Stimulated activated CD8-positive, alpha-beta memory T cell treated with anti-CD3 and anti-CD28 coated beads, Interleukin-12 subunit alpha, Interleukin-12 subunit beta, amount 100 ng/mL, for 4 hours (primary cell): Measurements from ENCODE around the gene CAPNS2.

Experiments
- DNase-seq: peaks from one replicate; pipeline ENCODE4 v3.0.0-alpha.2; 2020; ENCODE audit warnings: low read depth

Gene CAPNS2

DNA sequence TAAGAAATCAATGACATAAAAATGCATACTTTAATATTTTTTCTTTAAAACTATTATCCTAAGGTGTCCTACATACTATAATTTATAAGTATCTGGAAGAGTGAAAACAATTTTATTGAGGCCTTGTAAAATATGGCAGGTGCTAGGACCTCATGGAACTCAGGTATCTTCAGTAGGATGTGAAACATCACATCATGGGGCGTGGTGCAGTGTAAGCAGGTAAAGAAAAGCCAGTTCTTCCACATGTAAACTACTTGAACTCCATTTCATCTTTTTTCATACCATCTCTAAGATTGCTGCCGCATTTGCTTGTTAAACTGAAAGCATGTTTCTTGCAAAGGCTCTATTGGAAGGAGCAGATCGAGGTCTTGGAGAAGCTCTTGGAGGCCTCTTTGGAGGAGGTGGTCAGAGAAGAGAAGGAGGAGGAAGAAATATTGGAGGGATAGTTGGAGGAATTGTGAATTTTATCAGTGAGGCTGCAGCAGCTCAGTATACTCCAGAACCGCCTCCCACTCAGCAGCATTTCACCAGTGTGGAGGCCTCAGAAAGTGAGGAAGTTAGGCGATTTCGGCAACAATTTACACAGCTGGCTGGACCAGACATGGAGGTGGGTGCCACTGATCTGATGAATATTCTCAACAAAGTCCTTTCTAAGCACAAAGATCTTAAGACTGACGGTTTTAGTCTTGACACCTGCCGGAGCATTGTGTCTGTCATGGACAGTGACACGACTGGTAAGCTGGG lies at the start of gene CAPNS2:
TSS of gene CAPNS2 (plus strand) at position 253 of the 744 bp plus-strand sequence. CDS start at position 326, 73 bp downstream.
- DNase-seq: no peak

DNA sequence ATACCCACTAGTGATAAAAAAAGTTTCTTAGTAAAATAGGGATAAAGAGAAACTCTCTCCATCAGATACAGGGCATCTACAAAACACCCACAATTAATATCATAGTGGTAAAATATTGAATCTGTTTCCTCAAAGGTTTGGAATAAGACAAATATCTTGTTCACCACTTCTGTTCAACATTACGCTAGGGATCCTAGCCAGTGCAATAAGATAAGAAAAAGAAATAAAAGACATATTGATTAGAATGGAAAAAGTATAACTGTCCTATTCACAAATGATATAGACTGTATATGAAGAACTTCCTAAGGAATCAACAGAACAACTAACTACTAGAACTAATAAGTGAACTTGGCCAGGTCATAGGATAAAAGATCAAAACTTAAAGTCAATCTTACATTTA lies 44.7 kb upstream of the CAPNS2 start:
- DNase-seq: no peak

DNA sequence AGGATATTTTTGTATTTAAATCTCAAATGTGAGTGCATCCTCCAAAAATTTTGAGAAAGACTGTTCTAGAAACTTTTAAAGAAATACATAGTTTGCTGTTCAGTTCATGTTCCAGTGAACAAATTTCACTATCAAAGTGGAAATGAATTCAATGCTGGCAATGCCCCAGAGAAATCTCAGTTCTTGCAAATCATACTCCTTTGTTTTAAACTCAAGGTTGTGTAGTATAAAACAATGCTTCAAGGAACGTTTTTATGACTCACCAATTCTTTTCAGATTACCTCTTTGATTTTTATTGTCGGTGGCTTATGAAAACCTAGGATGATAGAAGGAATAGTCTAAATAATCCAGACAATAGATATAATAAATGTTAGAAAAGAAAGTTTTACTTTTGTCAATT lies 40.0 kb upstream of the CAPNS2 start:
- DNase-seq: no peak

GRCh38 chr16:55527885-55528284 lies 38.6 kb upstream of the CAPNS2 start:
- no peak for DNase-seq

DNA sequence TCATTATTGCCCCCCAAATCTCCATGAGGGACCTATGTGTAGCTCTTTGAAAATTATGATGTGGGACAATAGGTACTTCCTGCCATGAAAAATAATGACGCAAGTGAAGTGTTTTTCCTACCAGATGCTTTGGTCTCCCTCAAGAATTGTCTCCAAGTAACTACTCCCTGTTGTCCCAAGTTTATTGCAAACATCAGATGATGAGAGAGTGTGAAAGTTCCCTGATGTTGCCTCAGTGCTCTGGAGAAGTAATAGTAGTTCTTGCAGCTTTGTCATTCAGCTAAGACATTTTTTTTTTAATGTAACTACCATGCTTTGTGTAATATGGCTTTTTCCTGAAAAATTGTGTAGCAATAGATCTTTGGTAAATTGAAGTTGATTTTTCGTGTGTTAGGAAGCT lies 37.5 kb upstream of the CAPNS2 start:
- DNase-seq: no peak

DNA sequence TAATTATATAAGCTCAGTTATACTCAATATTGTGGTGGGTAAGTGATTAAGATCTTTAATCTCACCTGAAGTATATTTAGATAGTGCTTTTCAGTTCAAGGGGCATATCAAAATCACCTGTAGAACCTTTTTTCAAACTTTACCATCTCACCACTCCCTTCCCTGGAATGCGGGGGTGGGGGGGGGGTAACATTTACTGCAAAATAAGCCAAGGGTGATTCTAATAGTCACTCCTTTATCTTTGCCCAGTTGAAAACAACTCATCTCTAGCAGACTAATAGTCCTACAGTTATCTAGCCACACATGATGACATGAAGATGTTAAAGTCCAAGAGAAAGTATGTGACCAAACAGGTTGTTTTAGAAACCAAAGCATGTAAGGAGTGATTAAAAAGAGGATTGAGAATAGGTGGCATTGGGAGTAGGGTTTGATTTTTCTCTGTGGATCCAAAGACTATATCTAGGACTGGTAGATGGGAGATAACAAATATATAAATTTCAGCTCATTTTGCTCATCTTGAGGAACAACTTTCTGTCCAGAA lies 36.1 kb upstream of the CAPNS2 start:
- no peak for DNase-seq

DNA sequence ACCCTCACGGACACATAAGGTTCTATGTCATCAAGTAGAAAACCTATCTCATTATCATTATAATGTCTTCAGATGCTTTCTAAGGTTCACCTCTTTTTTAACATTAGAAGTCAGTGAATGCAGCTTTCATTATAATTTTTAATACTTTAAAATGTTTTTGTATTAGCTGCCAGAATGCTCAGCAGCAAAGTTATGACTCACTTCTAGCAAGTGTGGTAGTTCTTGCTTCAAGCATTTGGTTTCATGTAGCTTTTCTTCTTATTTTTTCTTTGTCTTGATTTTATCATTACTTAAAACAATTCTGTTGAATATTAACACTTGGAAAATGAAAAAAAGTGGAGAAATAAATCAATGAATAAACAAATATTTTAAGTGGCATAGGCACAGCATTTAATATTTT lies 34.3 kb upstream of the CAPNS2 start:
- no peak for DNase-seq

GRCh38 chr16:55534756-55535155 lies 31.7 kb upstream of the CAPNS2 start:
- DNase-seq: no peak

DNA sequence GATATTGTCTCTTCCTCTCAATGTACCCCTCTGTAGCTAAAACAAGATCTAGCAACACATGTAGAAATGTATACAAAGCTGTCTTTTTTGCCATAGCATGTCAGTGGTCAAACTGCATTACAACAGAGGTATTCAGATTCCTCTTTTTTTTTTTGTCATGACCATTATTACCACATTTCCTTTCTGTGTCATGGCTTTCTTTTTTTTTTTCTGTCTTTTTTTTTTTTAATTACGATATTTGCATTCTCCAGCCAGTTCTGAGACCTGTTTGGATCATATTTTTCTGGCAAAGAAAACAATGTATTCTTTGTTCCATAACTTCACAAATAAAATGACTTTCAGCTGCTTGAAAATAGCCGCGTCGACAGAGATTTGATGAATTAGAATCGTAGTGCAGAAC lies 27.4 kb upstream of the CAPNS2 start:
- DNase-seq: no peak

- no peak for DNase-seq
Measured at GRCh38 chr16:55539488-55539887, 27.0 kb upstream of the CAPNS2 start.

- no peak for DNase-seq
Measured at GRCh38 chr16:55540221-55540620, 26.3 kb upstream of the CAPNS2 start.

DNA sequence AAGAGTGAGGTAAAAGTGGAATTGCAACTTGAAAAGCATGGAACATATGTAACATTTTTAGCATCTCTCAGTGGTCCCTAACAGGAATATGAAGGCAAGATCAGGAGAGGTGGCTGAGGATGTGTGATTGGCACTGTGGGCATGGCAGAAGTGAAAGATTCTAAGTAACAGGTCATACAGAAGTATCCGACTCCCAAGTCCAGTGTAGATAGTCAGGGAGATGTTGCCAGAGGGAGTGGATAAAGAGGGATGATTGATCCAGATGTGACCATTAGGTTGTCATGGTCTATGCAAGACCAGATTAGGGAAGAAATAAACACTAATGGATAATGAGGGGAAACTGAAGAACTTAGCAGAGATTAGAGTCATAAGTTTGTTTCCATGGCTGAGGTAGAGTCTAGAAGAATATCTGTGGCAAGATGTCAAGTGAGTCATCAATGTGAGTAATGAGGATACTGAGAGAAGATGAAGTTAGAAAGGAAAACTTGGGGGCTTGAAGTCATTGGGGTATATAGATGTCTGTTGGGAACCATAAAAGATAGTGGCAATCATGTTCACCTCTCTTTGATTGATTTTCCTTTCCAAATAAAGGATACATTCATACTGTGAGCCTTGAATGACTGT lies 23.9 kb upstream of the CAPNS2 start:
- DNase-seq: no peak

- no peak for DNase-seq
Measured at GRCh38 chr16:55543472-55543871, 23.0 kb upstream of the CAPNS2 start.

GRCh38 chr16:55552621-55553020 lies 13.9 kb upstream of the CAPNS2 start:
- no peak for DNase-seq

DNA sequence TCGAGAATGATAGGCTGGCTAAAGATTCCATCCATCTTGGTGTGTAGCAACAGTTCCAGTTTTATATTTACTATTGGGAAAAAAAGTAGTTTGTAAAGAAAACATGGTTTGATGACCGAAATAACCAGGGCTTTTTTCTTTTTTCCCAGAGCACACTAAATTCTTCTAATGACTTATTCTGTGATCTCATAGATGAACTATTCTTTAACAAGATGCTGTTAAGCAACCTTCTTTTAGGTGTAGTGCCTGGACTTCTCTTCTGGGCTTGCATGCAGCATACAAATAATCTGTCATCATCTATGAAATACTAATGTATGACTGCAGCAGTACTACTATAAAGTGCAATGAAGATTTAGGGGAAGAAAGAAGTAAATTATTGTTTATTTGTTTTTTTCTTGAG lies 11.0 kb upstream of the CAPNS2 start:
- no peak for DNase-seq

DNA sequence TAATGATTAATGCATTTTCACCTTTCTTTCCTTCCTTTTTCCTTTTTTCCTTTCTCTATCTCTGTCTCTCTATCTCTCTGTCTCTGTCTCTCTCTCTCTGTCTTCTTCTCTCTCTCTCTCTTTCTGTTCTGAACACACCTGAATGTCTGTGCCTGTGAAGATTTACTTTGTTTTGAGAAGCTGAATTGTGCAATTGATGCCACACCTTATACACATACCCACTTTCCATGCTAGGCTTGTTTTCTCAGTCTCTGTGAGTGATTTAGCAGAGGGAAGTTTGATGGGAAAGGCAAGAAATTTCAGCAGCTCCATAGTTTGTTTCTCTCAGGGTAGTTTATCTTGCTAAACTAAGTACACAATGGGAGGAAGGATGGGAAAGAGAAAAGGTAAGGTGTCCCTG lies 9.3 kb upstream of the CAPNS2 start:
- no peak for DNase-seq

GRCh38 chr16:55559233-55559632 lies 7.3 kb upstream of the CAPNS2 start:
- no peak for DNase-seq

DNA sequence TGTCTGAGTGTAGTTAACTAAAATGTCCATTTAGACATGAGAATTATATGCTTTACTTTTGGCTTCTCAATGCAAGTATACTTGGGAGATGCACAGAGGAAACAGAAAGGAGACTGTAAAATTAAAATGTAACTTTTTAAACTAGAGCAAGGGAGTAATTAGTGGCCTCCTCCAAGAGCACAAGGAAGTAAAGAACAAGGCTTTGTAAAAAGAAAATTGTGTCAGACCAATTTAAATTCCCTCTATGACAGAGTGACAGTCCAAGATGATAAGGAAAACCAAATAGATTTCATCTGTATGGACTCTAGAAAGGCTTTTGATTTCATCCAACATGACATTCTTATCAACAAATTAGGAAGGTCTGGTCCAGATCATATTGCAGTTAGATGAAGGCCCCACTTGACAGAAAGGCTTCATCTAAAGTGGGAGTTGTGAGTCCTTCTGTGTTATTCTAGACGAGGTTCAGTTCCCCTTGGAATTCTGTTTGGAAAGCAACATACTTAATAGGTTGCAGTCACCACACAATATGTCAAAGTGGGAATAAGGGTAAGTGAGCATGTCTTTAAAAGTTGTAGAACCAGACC lies 6.5 kb upstream of the CAPNS2 start:
- DNase-seq: no peak

GRCh38 chr16:55561319-55561848 lies 5.1 kb upstream of the CAPNS2 start:
- DNase-seq: no peak

DNA sequence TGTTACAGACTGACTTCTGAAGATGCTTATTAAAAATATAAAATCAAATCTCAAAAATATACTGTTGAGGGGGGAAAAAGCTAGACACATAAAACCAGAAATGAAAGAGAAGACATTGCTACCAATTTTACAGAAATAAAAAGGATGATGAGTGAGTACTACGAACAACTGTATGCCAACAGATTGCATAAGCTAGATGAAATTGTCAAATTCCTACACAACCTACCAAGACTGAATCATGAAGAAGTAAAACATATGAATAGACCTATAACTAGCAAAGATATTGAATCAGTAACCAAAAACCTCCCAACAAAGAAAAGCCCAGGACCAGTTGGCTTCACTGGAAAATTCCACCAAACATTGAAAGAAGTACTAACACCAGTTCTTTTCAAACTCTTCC lies 3.5 kb upstream of the CAPNS2 start:
- DNase-seq: no peak

DNA sequence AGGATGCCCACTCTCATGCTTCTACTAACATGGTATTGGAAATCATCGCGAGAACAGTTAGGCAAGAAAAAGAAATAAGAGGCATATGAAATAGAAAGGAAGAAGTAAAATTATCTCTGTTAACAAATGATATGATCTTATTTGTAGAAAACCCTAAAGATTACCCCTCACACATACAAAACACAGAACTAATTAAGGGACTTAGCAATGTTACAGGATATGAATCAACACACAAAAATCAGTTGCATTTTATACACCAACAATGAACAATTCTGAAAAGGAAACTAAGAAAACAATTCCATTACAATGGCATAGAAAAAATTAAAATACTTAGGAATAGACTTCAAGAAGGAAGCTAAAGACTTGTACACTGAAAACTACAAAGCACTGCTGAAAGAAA lies 2.7 kb upstream of the CAPNS2 start:
- no peak for DNase-seq

- no peak for DNase-seq
Measured at GRCh38 chr16:55565086-55565485, 1.4 kb upstream of the CAPNS2 start.

DNA sequence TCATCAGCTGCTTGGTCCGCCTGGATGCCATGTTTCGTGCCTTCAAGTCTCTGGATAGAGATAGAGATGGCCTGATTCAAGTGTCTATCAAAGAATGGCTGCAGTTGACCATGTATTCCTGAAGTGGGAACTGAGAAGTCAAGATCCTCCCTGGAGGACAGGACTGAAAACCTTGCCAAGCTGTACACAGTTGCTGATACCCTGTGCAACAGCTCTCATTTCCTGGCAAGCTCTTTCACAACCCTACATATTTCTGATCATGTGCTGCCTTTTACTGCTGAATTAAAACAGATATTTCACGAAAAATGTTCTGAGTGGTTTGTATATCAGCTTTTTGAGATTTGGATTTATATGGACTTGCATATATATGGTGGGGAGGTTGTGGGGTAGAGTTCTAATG lies 898 bp downstream of the CAPNS2 start:
- no peak for DNase-seq
